ENCODE measurements around the gene KIRREL1. TPM values are rescaled to one million over a fixed set of nuclear protein-coding genes. Genes with fewer than 3 reads are reported as not detected.
A peak's percentile ranks its signal among the peaks of the same experiment; 100 is the strongest.

Gene KIRREL1
- total and polyA plus RNA-seq, 2 experiments from 2014 or later, result 5.1 to 35.2 TPM

DNA sequence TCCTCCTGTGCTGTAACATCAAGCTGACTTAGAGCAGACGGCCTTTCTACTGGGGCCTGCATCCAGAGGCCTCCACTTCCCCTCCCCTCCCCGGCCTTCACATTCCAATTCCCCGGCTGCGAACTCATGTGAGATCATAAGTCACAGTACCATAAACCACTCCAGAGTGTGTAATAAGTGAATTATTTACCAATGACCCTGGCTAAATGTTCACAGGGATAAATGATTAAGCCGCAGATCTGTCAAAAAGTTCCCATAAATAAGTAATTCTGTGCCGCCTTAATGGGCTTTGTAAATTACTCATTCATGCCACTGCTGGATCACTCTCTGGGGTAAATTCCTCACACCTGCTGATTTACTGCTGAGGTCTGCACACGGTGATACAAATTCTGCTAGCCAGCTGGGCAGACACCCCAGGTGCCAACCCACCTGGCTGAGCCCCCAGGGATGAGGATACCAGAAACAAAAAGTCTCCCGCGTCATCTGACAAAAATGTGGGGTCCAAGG, 27.4 kb upstream of the KIRREL1 start:
- H3K4me2 ChIP-seq, result no peak overlapping the region
- DNase-seq (ENCODE audit: low spot score) (peak; percentile 8), ATAC-seq (no peak)
- no peaks in the 10 kb centered on the region for H3K36me3 ChIP-seq (ENCODE audit: insufficient read depth)
- TF ChIP-seq, protein P1, sequence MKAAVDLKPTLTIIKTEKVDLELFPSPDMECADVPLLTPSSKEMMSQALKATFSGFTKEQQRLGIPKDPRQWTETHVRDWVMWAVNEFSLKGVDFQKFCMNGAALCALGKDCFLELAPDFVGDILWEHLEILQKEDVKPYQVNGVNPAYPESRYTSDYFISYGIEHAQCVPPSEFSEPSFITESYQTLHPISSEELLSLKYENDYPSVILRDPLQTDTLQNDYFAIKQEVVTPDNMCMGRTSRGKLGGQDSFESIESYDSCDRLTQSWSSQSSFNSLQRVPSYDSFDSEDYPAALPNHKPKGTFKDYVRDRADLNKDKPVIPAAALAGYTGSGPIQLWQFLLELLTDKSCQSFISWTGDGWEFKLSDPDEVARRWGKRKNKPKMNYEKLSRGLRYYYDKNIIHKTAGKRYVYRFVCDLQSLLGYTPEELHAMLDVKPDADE (IDR thresholded peaks at IDR 0.05), result no peak
- TF ChIP-seq, protein P2, sequence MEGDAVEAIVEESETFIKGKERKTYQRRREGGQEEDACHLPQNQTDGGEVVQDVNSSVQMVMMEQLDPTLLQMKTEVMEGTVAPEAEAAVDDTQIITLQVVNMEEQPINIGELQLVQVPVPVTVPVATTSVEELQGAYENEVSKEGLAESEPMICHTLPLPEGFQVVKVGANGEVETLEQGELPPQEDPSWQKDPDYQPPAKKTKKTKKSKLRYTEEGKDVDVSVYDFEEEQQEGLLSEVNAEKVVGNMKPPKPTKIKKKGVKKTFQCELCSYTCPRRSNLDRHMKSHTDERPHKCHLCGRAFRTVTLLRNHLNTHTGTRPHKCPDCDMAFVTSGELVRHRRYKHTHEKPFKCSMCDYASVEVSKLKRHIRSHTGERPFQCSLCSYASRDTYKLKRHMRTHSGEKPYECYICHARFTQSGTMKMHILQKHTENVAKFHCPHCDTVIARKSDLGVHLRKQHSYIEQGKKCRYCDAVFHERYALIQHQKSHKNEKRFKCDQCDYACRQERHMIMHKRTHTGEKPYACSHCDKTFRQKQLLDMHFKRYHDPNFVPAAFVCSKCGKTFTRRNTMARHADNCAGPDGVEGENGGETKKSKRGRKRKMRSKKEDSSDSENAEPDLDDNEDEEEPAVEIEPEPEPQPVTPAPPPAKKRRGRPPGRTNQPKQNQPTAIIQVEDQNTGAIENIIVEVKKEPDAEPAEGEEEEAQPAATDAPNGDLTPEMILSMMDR (conservative IDR thresholded peaks at IDR 0.05; ENCODE audit: low read depth in 2 of 2), result no peak
- TF ChIP-seq EZH2phosphoT487 (IDR thresholded peaks at IDR 0.05; ENCODE audit: unreplicated experiment) (no peak), JUNB (IDR thresholded peaks at IDR 0.05; ENCODE audit: unreplicated experiment) (no peak), POLR2AphosphoS5 (IDR thresholded peaks at IDR 0.05; ENCODE audit: low read depth) (no peak), ZNF114 (CRISPR knock-in tag; IDR thresholded peaks at IDR 0.05) (no peak), EZH2 (IDR thresholded peaks at IDR 0.05; ENCODE audit: low read depth, unreplicated experiment) (no peak), CREB1 (CRISPR knock-in tag; IDR thresholded peaks at IDR 0.05; ENCODE audit: low read depth) (no peak)
- TF ChIP-seq, protein P3, sequence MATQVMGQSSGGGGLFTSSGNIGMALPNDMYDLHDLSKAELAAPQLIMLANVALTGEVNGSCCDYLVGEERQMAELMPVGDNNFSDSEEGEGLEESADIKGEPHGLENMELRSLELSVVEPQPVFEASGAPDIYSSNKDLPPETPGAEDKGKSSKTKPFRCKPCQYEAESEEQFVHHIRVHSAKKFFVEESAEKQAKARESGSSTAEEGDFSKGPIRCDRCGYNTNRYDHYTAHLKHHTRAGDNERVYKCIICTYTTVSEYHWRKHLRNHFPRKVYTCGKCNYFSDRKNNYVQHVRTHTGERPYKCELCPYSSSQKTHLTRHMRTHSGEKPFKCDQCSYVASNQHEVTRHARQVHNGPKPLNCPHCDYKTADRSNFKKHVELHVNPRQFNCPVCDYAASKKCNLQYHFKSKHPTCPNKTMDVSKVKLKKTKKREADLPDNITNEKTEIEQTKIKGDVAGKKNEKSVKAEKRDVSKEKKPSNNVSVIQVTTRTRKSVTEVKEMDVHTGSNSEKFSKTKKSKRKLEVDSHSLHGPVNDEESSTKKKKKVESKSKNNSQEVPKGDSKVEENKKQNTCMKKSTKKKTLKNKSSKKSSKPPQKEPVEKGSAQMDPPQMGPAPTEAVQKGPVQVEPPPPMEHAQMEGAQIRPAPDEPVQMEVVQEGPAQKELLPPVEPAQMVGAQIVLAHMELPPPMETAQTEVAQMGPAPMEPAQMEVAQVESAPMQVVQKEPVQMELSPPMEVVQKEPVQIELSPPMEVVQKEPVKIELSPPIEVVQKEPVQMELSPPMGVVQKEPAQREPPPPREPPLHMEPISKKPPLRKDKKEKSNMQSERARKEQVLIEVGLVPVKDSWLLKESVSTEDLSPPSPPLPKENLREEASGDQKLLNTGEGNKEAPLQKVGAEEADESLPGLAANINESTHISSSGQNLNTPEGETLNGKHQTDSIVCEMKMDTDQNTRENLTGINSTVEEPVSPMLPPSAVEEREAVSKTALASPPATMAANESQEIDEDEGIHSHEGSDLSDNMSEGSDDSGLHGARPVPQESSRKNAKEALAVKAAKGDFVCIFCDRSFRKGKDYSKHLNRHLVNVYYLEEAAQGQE (IDR thresholded peaks at IDR 0.05; ENCODE audit: unreplicated experiment), result no peak
- TF ChIP-seq, protein P4, sequence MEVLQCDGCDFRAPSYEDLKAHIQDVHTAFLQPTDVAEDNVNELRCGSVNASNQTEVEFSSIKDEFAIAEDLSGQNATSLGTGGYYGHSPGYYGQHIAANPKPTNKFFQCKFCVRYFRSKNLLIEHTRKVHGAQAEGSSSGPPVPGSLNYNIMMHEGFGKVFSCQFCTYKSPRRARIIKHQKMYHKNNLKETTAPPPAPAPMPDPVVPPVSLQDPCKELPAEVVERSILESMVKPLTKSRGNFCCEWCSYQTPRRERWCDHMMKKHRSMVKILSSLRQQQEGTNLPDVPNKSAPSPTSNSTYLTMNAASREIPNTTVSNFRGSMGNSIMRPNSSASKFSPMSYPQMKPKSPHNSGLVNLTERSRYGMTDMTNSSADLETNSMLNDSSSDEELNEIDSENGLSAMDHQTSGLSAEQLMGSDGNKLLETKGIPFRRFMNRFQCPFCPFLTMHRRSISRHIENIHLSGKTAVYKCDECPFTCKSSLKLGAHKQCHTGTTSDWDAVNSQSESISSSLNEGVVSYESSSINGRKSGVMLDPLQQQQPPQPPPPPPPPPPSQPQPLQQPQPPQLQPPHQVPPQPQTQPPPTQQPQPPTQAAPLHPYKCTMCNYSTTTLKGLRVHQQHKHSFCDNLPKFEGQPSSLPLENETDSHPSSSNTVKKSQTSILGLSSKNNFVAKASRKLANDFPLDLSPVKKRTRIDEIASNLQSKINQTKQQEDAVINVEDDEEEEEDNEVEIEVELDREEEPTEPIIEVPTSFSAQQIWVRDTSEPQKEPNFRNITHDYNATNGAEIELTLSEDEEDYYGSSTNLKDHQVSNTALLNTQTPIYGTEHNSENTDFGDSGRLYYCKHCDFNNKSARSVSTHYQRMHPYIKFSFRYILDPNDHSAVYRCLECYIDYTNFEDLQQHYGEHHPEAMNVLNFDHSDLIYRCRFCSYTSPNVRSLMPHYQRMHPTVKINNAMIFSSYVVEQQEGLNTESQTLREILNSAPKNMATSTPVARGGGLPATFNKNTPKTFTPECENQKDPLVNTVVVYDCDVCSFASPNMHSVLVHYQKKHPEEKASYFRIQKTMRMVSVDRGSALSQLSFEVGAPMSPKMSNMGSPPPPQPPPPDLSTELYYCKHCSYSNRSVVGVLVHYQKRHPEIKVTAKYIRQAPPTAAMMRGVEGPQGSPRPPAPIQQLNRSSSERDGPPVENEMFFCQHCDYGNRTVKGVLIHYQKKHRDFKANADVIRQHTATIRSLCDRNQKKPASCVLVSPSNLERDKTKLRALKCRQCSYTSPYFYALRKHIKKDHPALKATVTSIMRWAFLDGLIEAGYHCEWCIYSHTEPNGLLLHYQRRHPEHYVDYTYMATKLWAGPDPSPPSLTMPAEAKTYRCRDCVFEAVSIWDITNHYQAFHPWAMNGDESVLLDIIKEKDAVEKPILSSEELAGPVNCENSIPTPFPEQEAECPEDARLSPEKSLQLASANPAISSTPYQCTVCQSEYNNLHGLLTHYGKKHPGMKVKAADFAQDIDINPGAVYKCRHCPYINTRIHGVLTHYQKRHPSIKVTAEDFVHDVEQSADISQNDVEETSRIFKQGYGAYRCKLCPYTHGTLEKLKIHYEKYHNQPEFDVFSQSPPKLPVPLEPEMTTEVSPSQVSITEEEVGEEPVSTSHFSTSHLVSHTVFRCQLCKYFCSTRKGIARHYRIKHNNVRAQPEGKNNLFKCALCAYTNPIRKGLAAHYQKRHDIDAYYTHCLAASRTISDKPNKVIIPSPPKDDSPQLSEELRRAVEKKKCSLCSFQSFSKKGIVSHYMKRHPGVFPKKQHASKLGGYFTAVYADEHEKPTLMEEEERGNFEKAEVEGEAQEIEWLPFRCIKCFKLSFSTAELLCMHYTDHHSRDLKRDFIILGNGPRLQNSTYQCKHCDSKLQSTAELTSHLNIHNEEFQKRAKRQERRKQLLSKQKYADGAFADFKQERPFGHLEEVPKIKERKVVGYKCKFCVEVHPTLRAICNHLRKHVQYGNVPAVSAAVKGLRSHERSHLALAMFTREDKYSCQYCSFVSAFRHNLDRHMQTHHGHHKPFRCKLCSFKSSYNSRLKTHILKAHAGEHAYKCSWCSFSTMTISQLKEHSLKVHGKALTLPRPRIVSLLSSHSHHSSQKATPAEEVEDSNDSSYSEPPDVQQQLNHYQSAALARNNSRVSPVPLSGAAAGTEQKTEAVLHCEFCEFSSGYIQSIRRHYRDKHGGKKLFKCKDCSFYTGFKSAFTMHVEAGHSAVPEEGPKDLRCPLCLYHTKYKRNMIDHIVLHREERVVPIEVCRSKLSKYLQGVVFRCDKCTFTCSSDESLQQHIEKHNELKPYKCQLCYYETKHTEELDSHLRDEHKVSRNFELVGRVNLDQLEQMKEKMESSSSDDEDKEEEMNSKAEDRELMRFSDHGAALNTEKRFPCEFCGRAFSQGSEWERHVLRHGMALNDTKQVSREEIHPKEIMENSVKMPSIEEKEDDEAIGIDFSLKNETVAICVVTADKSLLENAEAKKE (CRISPR knock-in tag; IDR thresholded peaks at IDR 0.05), result no peak
- H3K4me3 ChIP-seq, result no peak overlapping the region
- Mint-ChIP-seq H3K27ac (no peak overlapping the region), H3K4me3 (no peak overlapping the region), H3K27me3 (ENCODE audit: insufficient read depth, low read depth, poor library complexity) (peaks cover 10% of the 10 kb centered on the region), H3K4me1 (peaks cover 11% of the 10 kb centered on the region; the same call in 2 of the 3 replicates), H3K9me3 (peaks cover 14% of the 10 kb centered on the region), H3K36me3 (ENCODE audit: low read depth) (peaks cover 11% of the 10 kb centered on the region)
- no peaks in the 10 kb centered on the region for H3K27me3 ChIP-seq (ENCODE audit: insufficient read depth)
- H3K4me1 ChIP-seq (ENCODE audit: insufficient read depth), result no peaks in the 10 kb centered on the region
- H2AFZ ChIP-seq, result peak overlapping the region; percentile 5; the same call in 1 of the 2 replicates
- no peaks in the 10 kb centered on the region for H3K9me2 ChIP-seq (ENCODE audit: insufficient read depth)
- H3F3A ChIP-seq (replicated peaks; ENCODE audit: low read depth), result no peaks in the 10 kb centered on the region
- H4K20me1 ChIP-seq (replicated peaks; ENCODE audit: insufficient read depth), result no peaks in the 10 kb centered on the region
- H3K27ac ChIP-seq (ENCODE audit: low read depth), result no peak overlapping the region
- H3K79me2 ChIP-seq (replicated peaks; ENCODE audit: insufficient read depth), result no peaks in the 10 kb centered on the region

All from GM23338 (cell line).